ENCODE data around the gene COPS9.

DNA sequence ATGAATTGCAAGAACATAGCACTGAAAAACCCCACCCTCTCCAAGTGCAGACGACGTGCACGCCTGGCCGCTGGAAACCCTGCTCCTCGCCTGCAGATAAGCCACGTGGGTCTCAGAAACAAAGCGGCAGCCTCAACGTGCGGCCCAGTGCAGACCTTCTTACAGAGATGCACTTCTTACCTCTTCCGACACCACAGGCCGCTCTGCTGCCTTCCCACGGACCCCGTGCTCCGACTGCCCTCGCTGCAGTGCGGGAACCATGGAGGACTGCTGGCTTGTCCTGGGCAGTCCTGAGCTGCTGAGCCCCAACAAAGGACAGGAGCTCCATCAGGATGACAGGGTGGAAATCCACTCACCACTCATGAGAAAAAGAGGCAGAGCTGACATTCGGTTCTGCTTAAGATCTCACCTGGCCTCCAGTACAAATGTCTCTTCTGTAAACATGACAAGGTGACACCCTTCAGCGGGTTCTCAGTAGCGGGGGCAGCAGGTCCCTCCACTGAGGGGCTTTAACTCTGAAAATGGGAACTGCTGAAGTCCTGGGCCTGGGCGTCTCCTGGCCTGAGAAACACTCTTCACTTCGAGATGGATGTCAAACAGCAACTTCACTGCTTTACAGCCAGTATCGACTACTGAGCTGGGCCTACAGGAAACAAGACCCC is 6.2 kb downstream of the COPS9 start:
- TF ChIP-seq, protein P1, sequence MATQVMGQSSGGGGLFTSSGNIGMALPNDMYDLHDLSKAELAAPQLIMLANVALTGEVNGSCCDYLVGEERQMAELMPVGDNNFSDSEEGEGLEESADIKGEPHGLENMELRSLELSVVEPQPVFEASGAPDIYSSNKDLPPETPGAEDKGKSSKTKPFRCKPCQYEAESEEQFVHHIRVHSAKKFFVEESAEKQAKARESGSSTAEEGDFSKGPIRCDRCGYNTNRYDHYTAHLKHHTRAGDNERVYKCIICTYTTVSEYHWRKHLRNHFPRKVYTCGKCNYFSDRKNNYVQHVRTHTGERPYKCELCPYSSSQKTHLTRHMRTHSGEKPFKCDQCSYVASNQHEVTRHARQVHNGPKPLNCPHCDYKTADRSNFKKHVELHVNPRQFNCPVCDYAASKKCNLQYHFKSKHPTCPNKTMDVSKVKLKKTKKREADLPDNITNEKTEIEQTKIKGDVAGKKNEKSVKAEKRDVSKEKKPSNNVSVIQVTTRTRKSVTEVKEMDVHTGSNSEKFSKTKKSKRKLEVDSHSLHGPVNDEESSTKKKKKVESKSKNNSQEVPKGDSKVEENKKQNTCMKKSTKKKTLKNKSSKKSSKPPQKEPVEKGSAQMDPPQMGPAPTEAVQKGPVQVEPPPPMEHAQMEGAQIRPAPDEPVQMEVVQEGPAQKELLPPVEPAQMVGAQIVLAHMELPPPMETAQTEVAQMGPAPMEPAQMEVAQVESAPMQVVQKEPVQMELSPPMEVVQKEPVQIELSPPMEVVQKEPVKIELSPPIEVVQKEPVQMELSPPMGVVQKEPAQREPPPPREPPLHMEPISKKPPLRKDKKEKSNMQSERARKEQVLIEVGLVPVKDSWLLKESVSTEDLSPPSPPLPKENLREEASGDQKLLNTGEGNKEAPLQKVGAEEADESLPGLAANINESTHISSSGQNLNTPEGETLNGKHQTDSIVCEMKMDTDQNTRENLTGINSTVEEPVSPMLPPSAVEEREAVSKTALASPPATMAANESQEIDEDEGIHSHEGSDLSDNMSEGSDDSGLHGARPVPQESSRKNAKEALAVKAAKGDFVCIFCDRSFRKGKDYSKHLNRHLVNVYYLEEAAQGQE (IDR thresholded peaks at IDR 0.05; ENCODE audit: insufficient read depth in 1 of 2, low read depth in 2 of 2, low read length in 2 of 2), result no peak
- TF ChIP-seq POLR2AphosphoS5 (IDR thresholded peaks at IDR 0.05; ENCODE audit: low read depth, low read length) (no peak), TAF1 (IDR thresholded peaks at IDR 0.05; ENCODE audit: borderline replicate concordance, insufficient read depth, low read length) (no peak), SIN3A (IDR thresholded peaks at IDR 0.05; ENCODE audit: borderline replicate concordance, insufficient read depth, low read length) (no peak), FOXP2 (optimal IDR thresholded peaks at IDR 0.05; ENCODE audit: borderline replicate concordance, extremely low read depth, extremely low read length, insufficient read depth) (no peak)
